Measurements from ENCODE around the gene COQ5.

- no peak for TF ChIP-seq EZH2 (IDR thresholded peaks at IDR 0.05; ENCODE audit: low read length, unreplicated experiment)
- TF ChIP-seq CTCF (conservative IDR thresholded peaks at IDR 0.05; ENCODE audit: low read depth, low read length) = no peak
Measured at GRCh38 chr12:120481022-120481767, 47.8 kb downstream of the COQ5 start.

All from PC-3 (cell line).